ENCODE measurements around the gene C2CD3.
"Not testable (repeated sequence)": the region's sequence is repeated elsewhere in the genome, so short reads cannot be mapped to it uniquely, and the experiment has no call there.

C2CD3 gene

DNA sequence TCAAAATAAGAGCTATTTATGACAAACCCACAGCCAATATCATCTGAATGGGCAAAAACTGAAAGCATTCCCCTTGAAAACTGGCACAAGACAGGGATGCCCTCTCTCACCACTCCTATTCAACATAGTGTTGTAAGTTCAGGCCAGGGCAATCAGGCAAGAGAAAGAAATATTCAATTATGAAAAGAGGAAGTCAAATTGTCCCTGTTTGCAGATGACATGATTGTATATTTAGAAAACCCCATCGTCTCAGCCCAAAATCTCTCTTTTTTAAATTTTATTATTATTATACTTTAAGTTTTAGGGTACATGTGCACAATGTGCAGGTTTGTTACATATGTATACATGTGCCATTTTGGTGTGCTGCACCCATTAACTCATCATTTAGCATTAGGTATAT, 107.2 kb downstream of the C2CD3 start:
- DNase-seq (ENCODE audit: low read depth) = not testable (repeated sequence)

DNA sequence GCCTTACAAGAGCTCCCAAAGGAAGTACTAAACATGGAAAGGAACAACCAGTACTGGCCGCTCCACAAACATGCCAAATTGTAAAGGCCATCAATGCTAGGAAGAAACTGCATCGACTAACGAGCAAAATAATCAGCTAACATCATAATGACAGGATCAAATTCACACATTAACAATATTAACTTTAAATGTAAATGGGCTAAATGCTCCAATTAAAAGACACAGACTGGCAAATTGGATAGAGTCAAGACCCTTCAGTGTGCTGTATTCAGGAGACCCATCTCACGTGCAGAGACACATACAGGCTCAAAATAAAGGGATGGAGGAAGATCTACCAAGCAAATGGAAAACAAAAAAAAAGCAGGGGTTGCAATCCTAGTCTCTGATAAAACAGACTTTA, 109.2 kb downstream of the C2CD3 start:
- DNase-seq (ENCODE audit: low read depth) = not testable (repeated sequence)

DNA sequence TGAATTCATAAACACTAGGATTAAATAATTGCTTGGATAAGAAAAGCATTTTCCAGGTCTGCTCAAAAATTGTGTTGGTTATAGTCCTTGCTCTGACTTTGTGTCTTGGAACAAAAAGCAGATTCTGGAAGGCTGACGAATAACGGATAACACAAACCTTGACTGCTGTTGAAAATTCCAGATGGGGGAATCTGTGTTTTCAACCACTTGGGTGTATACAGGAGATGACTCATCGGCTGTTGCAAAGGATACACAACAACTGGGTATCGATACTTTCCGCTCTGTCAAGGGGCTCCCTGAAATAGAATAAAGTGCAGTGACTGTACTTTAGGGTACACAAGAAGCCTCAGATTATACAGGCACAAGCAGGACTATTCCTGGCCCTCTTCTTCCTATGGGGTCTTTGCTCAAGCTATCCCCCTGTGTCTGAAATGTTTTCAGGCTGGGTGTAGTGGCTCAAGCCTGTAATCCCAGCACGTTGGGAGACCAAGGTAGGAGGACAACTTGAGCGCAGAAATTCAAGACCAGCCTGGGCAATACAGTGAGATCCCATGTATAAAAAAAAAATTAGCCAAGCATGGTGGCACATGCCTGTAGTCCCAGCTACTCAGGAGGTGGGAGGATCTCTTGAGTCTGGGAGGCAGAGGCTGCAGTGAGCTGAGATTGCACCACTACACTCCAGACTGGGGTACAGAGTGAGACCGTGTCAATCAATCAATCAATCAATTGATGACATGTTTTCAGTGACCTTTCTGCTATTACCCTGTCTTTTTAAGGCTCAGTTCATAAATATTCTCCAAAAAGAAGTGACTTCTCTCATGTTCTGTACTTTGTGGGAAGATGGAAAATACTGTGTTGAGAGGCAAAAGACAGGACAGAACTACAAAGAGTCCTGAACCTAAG, 113.3 kb downstream of the C2CD3 start:
- DNase-seq (ENCODE audit: low read depth) = no peak

DNA sequence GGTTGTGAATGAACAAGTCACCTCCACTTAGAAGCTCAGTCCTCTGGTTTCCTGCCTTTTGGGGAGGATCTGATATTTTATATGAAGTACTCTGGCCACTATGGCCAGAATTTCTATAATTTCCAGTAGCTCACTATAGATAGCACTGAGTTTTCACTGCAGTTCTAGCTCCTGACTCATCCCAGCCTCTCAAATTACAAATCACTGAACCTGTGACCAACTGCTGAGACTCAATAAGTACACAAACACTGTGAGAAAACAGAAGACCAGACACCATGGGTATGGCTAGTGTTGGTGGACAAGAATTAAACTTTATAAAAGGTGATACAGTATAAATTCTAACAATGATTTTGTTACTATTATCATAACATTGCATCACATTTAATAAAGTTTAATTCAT, 114.9 kb downstream of the C2CD3 start:
- no peak for DNase-seq (ENCODE audit: low read depth)

DNA sequence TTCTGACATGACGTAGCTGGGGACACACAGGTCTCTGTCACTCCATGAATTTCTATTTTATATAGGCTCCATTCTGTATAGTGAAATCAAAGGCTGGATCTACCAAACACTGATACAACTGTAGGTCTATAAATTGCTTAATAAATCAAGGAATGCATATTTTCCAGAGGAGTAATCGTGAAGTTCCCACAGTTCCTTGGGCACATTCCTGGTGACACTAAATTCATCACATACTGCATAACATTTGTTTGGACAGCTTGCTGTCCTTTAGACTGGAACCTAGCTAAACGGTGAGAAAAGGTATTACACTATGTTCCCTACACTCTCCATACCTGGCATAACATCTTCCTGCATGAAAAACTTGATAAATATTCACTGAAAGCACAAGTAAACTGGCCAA, 120.3 kb downstream of the C2CD3 start:
- DNase-seq (ENCODE audit: low read depth) = no peak

GRCh38 chr11:74048993-74049392, 121.8 kb downstream of the C2CD3 start:
- DNase-seq (ENCODE audit: low read depth) = no peak

- no peak for DNase-seq (ENCODE audit: low read depth)
Measured at GRCh38 chr11:74044538-74044937, 126.3 kb downstream of the C2CD3 start.

DNA sequence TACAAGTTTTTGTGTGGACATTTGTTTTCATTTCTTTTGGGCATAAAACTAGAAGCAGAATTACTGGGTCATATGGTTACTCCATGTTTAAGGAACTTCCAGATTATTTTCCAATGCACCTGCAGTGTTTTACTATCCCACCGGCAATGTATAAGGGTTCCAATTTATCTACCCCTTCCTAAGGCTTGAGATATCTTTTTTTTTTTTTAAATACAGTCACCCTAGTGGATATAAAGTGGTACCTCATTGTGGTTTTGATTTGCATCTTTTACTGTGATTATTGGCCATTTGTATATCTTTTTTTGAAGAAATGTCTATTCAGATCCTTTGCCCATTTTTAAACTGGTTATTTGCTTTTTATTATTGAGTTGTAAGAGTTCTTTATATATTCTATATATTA, 127.4 kb downstream of the C2CD3 start:
- DNase-seq (ENCODE audit: low read depth) = no peak

DNA sequence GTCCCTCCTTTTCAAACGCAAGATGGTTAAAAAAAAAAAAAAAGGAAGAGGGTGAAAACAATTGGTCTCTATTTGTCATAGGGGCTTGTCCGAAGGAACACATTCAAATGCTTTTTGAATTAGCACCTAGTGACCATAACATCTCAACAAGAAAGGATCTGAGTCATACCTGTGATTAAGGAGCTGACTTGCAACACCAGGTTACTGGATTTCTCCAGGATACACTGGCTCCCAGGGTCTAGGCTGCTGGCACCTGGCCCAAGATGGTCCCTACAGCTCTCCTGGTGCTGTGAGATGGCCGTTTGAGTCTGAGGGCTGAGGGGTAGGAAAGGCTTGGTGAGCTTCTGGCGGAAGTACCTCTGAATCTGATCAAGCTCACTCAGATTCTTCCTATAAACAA, 133.5 kb downstream of the C2CD3 start:
- DNase-seq (ENCODE audit: low read depth) = no peak

GRCh38 chr11:74035264-74035663, 135.5 kb downstream of the C2CD3 start:
- no peak for DNase-seq (ENCODE audit: low read depth)

DNA sequence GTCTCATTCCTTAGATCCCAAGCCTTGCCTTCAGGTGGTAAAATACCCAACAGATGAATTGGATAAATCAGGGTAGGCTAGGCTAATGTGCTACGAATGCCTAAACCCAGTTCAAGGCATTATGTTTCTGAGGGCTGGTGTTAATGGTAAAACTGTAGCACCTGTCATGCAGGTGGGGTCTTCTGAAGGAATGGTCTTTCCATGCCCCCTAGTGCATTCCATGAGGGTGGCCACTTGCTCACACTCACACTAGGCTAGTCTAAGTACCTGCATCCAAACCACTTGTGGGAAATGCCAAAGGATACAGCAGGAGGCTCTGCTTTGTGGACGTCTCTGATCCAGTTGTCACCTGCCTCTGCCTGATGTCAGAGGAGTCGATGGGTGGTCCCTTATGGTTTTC, 137.8 kb downstream of the C2CD3 start:
- DNase-seq (ENCODE audit: low read depth) = no peak

DNA sequence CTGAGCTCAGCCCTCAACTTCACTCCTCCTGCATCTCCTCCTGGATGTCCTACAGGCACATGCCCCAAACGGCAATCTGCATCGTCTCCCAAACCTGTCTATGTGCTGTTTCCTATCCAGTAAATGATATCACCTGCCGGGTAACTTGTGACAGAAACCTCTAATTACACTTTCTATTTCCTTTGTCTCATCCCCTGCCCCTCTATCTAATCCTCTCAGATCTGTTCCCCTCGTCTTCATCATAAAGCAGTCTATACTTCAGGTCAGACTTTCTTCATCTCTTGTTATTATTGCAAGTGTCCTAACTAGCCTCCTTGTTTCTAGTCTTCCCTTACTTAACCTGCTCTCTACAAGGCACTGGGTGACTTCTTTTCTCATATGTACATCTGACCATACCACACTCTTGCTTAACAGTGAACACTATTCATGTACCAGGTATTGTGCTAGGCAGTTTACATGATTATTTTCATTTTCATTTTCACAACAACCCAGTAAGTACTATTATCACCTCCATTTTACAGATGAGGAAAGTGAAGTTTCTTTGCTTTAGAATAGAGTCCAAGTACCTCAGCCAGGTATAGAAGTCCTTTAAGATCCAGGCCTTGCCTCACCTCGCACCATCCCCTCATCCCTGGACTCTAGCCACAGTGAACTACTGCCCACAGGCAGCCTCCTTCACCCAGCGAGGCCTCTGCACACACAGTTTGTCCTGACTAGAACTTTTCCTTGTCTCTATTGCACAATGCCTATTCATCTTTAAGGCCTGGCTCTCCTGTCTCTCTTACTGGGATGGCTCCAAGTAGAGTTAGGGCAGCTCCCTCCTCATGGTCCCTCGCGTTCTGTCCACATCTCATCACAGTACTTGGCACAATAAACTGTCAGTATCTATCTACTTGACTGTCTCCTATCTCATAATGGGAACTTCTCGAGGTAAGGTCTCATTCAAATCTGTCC, 139.8 kb downstream of the C2CD3 start:
- DNase-seq (ENCODE audit: low read depth) = no peak

DNA sequence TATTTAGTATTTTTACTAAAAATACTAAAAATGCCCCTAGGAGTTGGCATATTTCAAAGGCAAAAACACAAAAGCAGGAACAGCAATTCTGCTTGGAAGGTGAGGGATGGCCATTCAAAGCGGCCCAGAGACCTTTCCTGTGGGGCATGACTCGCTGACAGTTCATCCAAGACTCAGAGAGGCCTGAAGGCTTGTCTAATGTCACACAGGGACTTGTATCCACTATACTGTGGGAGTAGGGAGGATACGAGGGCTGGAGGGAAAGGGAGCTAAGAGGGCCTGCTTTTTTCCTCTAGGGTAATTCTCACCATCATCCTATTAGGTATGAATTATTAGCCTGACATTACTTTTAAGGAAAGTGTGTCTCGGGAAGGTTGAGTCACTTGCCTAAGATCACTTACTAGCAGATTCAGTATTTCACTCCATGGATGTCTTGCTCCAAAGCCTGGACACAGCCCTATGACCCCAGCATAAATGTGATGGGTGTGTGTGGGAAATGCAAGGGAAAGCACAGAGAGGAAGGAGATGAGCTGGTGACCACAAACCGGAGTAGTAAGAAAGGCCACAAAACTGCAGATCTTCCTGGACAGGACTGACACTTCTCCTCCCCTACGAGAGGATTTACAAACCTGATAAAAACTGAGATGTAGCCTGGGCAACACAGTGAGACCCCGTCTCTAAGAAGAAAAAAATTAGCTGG, 145.2 kb downstream of the C2CD3 start:
- no peak for DNase-seq (ENCODE audit: low read depth)

DNA sequence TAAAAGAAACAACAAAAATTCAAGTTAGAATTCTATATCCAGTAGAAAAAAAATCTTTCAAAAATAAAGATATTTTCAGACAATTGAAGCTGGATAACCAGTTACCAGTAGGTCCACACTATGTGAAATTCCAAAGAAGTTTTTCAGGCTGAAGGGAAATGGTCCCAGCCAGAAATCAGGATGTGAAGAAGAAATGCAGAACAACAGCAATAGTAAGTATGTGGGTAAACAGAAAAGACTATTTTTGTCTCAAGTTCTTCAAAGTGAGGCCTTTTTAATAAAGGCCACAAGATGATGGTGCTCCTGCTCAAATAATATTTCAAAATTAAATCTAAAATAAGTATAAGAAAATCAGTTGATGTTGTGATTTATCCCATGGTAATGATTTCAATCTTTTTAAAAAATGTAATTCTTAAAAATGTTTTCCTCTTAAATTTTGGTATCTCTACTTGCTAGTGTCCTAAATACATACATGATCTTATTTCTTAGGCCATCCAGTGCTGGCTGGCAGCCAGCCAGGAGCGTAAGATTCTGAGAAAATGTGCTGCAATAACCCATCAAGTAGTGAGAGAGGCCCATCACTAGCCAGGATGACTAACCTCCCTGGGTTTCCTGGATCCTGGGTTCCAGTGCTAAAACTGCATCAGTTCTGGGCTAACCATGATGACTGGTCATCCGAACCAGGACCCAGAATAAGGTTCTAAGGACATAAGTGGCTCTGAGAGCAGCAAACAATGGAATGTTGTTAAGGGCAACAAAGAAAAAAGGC, 146.4 kb downstream of the C2CD3 start:
- no peak for DNase-seq (ENCODE audit: low read depth)

- DNase-seq (ENCODE audit: low read depth) = no peak
Measured at GRCh38 chr11:74023276-74023675, 147.5 kb downstream of the C2CD3 start.

DNA sequence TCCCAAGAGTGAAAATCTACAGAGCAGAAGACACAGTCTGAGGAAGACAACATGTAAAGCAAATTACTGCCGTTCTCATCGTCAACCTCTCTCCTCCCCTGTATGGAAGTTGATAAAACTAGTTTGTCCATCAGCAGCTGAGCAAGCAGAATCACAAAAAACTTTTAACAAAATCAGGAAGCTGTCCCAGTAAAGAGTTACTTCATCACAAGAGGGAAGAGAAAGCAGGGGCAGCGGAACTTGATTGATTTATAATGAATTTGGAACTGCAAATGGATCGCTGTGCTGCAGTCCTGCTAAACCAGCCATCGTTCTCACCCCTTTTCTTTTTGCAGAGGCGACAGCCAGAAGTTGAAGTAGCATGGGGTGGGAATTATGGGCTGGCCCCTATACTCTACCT, 148.3 kb downstream of the C2CD3 start:
- DNase-seq (ENCODE audit: low read depth) = no peak

DNA sequence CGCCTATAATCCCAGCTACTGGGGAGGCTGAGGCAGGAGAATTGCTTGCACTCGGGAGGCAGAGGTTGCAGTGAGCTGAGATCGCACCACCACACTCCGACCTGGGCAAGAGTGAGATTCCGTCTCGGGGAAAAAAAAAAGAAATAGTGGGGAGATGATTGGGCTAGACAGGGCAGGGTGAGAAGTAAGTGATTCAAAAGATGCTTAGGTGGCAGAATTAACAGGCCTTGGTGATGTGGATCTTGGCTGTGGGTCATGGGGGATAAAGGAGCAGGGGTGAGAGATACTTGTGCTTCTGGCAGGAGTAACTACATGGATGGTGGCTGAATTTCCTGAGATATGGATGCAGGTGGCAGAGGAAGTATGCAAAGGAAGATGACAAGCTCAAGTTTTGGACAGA, 148.8 kb downstream of the C2CD3 start:
- DNase-seq (ENCODE audit: low read depth) = no peak

DNA sequence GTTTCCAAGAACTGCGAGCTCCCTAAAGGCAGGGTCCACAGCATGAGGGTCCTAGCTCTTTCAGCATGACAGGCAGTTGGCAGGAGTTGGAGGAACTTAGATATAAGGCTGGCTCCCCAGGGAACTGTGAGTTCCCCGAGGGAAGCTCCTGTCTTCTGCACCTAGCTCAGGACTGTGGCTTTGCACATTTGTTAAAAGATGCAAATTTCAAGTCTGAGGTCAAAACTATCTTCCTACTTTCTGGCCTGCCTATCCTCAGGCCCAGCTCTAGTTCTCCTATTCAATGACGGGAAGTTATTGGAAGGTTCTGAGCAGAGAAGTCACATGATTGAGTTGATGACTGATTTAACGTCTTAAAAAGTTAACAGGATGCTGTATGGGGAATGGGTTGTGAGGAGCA, 150.3 kb downstream of the C2CD3 start:
- DNase-seq (ENCODE audit: low read depth) = no peak

GRCh38 chr11:74019860-74020259, 150.9 kb downstream of the C2CD3 start:
- DNase-seq (ENCODE audit: low read depth) = peak; percentile 54

GRCh38 chr11:74019104-74019738, 151.6 kb downstream of the C2CD3 start:
- no peak for DNase-seq (ENCODE audit: low read depth)
